ENCODE measurements around the gene COL6A2. TPM values are rescaled to one million over a fixed set of nuclear protein-coding genes. Genes with fewer than 3 reads are reported as not detected.

The COL6A2 gene
- total and polyA plus RNA-seq, 2 of the 4 experiments (the other 2 are of a cell fraction), result 208 to 1,065 TPM

- CTCF ChIA-PET, result no interaction called here
- TF ChIP-seq BHLHE40 (IDR thresholded peaks at IDR 0.05; ENCODE audit: low read depth, low read length), result no peak
- no peak for TF ChIP-seq RFX5 (IDR thresholded peaks at IDR 0.05; ENCODE audit: low read depth, low read length)
- TF ChIP-seq CEBPB (IDR thresholded peaks at IDR 0.05; ENCODE audit: low read depth, low read length), result no peak
- TF ChIP-seq CHD1 (IDR thresholded peaks at IDR 0.05; ENCODE audit: low read depth, low read length), result no peak
- no peak for TF ChIP-seq MAFK (IDR thresholded peaks at IDR 0.05; ENCODE audit: low read depth, low read length)
- no peak for TF ChIP-seq POLR2A (IDR thresholded peaks at IDR 0.05; ENCODE audit: low read depth, low read length)
- TF ChIP-seq CTCF (conservative IDR thresholded peaks at IDR 0.05; ENCODE audit: low read depth, low read length), result no peak
- TF ChIP-seq SMC3 (IDR thresholded peaks at IDR 0.05; ENCODE audit: low read depth, low read length), result no peak
- no peak for TF ChIP-seq USF2 (IDR thresholded peaks at IDR 0.05; ENCODE audit: low read depth, low read length)
- TF ChIP-seq FOS (IDR thresholded peaks at IDR 0.05; ENCODE audit: low read depth, low read length), result no peak
- TF ChIP-seq ELK1 (IDR thresholded peaks at IDR 0.05; ENCODE audit: borderline replicate concordance, low read depth, low read length), result no peak
- TF ChIP-seq MXI1 (IDR thresholded peaks at IDR 0.05; ENCODE audit: borderline replicate concordance, low read depth, low read length), result no peak
- TF ChIP-seq MAZ (IDR thresholded peaks at IDR 0.05; ENCODE audit: borderline replicate concordance, low read depth, low read length), result no peak
- TF ChIP-seq NFE2L2 (IDR thresholded peaks at IDR 0.05; ENCODE audit: low read depth, low read length), result no peak
- no peak for TF ChIP-seq RCOR1 (IDR thresholded peaks at IDR 0.05; ENCODE audit: insufficient replicate concordance, low read length)
These were observed 39.3 kb upstream of the COL6A2 start for GRCh38 chr21:46058431-46059145.

More at GRCh38 chr21:46058431-46059145, 39.3 kb upstream of the COL6A2 start:
- no TSS peak for BruUV-seq (replicated peaks)
- Histone ChIP-seq H2AK9ac (replicated peaks; ENCODE audit: low read depth, low read length, poor library complexity) (peak overlapping the region; percentile 15), H4K91ac (ENCODE audit: insufficient read depth, low read depth, low read length) (peak overlapping the region; percentile 100), H3K4me1 (ENCODE audit: control insufficient read depth, insufficient read depth, low read length) (peaks cover 39% of the 10 kb centered on the region), H3K4me3 (ENCODE audit: insufficient read depth, low read depth, low read length) (no peak overlapping the region), H3K23ac (ENCODE audit: low read depth, low read length) (peak overlapping the region; percentile 73; the same call in 1 of the 2 replicates), H3K4ac (ENCODE audit: low read depth, low read length) (peak overlapping the region; percentile 95), H3K27me3 (ENCODE audit: control insufficient read depth, insufficient read depth, low read length) (no peaks in the 10 kb centered on the region), H2AK5ac (ENCODE audit: low read depth, low read length) (peak overlapping the region; percentile 100), H3K36me3 (ENCODE audit: control insufficient read depth, insufficient read depth, low read length) (no peaks in the 10 kb centered on the region), H2BK120ac (ENCODE audit: low read depth, low read length) (peak overlapping the region; percentile 100), H4K5ac (ENCODE audit: low read depth, low read length) (peak overlapping the region; percentile 46), H3K79me1 (ENCODE audit: low read depth in 1 of 2, low read length in 2 of 2) (peaks cover 8 to 68% of the 10 kb centered on the region in 2 experiments; a peak in 3 of 4 replicates), H3K27ac (ENCODE audit: insufficient read depth, low read length) (peak overlapping the region; percentile 99), H3K14ac (replicated peaks; ENCODE audit: low read depth, low read length) (peak overlapping the region; percentile 94), H2BK5ac (ENCODE audit: low read depth, low read length, poor library complexity, severe bottlenecking) (peak overlapping the region; percentile 99), H3K56ac (ENCODE audit: extremely low read depth, insufficient read depth, low read length) (0 out of 2 replicates have a peak overlapping the region, but pooled peaks have one; percentile 6), H3K4me2 (ENCODE audit: low read depth, low read length) (no peak overlapping the region), H4K8ac (ENCODE audit: low read depth in 2 of 2, low read length in 2 of 2) (peak overlapping the region; percentile 99 to 100; a peak in 3 of 4 replicates), H3K9ac (ENCODE audit: low read depth, low read length) (no peak overlapping the region), H4K20me1 (ENCODE audit: insufficient read depth, low read length) (no peaks in the 10 kb centered on the region), H3K18ac (ENCODE audit: low read depth, low read length) (peak overlapping the region; percentile 26), H2BK20ac (ENCODE audit: low read depth, low read length) (peak overlapping the region; percentile 97), H2BK15ac (ENCODE audit: low read depth, low read length) (peak overlapping the region; percentile 100; the same call in 2 of the 3 replicates), H3K9me3 (ENCODE audit: control insufficient read depth, insufficient read depth, low read length) (peaks cover 6% of the 10 kb centered on the region), H2AFZ (replicated peaks; ENCODE audit: low read length, poor library complexity) (no peak overlapping the region), H3K9me1 (ENCODE audit: insufficient read depth, low read length) (peaks cover 34% of the 10 kb centered on the region)
- POLR2A ChIA-PET (ENCODE audit: unreplicated experiment), result no interaction called here
- intact Hi-C loops (cut with micrococcal nuclease) (no loop called here), in situ Hi-C loops (cut with MboI; ENCODE audit: low sequenced_read_pairs) (no loop called here), dilution Hi-C loops (cut with HindIII; ENCODE audit: low sequenced_read_pairs, unreplicated experiment) (no loop called here)
- 94% methylated on average over 10 of the region's 10 CpGs; no CpG with 5 or more reads in 1 of the 2 experiments for WGBS, 2 experiments (ENCODE audit: extremely low coverage in 2 of 2, insufficient read length in 1 of 2)
- ATAC-seq (ENCODE audit: low read depth) (no peak), DNase-seq (no peak)
